H1 (cell line): ENCODE measurements around the gene TTC34. TPM values are rescaled to one million over a fixed set of nuclear protein-coding genes. Genes with fewer than 3 reads are reported as not detected.

Source experiments
- CTCF ChIA-PET: fragments of 300-600 bp; sonication (Branson Sonifier 250); formaldehyde crosslinking; loops from one replicate; lab custom pipeline; 2021; ENCODE audit not compliant: partially characterized antibody; lab: Charles Lee
- POLR2A ChIA-PET: fragments of 300-600 bp; sonication (Branson Sonifier 250); formaldehyde crosslinking; loops from one replicate; lab custom pipeline; 2021; ENCODE audit warnings: inconsistent platforms; ENCODE audit not compliant: partially characterized antibody; lab: Charles Lee
- DNase-seq, 2 experiments: peaks; one replicate each; pipeline versions ENCODE4 v3.0.0 to v3.0.0-alpha.2; 2010 to 2022; ENCODE audit warnings: low spot score in 2 of 2, low read depth in 1 of 2, mixed read lengths in 1 of 2
- FAIRE-seq: peaks from 2 replicates; lab custom pipeline; 2011; peaks lifted over from hg19 to GRCh38; lab: Jason Lieb, UNC
- H2AFZ ChIP-seq: 2 replicates; pipeline ENCODE4 v1.8.1; 2012; ENCODE audit warnings: low read length, inconsistent platforms
- H2AK5ac ChIP-seq: 2 replicates; pipeline ENCODE4 v1.6.1; 2013; ENCODE audit warnings: low read depth, low read length
- H2BK120ac ChIP-seq: replicated peaks from 2 replicates; pipeline ENCODE3; 2013; ENCODE audit warnings: low read depth, low read length, inconsistent platforms
- H2BK12ac ChIP-seq: 2 replicates; pipeline ENCODE4 v1.6.1; 2013; ENCODE audit warnings: low read depth, low read length
- H2BK15ac ChIP-seq: 2 replicates; pipeline ENCODE4 v1.6.1; 2013; ENCODE audit warnings: low read length
- H2BK20ac ChIP-seq: 2 replicates; pipeline ENCODE4 v1.6.1; 2013; ENCODE audit warnings: low read length
- H2BK5ac ChIP-seq: 2 replicates; pipeline ENCODE4 v1.6.1; 2013; ENCODE audit warnings: low read depth, low read length
- H3K14ac ChIP-seq: 2 replicates; pipeline ENCODE4 v1.6.1; 2013; ENCODE audit warnings: inconsistent platforms; ENCODE audit not compliant: insufficient read length
- H3K18ac ChIP-seq: 2 replicates; pipeline ENCODE4 v1.6.1; 2013; ENCODE audit warnings: low read length; ENCODE audit errors: extremely low read depth
- H3K23ac ChIP-seq: 2 replicates; pipeline ENCODE4 v1.6.1; 2013; ENCODE audit warnings: inconsistent platforms; ENCODE audit not compliant: insufficient read length
- H3K23me2 ChIP-seq: 2 replicates; pipeline ENCODE4 v1.6.1; 2013; ENCODE audit warnings: low read depth, low read length
- H3K27ac ChIP-seq: 2 replicates; pipeline ENCODE4 v1.6.1; 2011; ENCODE audit warnings: low read depth, low read length, inconsistent platforms
- H3K27me3 ChIP-seq, 4 experiments: replicated peaks in 1 of 4; 1 replicate in 1 of 4; 2 replicates in 3 of 4; pipeline versions ENCODE4 v1.6.1 to v1.8.1; 2011 to 2013; ENCODE audit warnings: low read length in 3 of 4, mild to moderate bottlenecking in 3 of 4, inconsistent platforms in 2 of 4, mixed read lengths in 2 of 4, moderate library complexity in 1 of 4; ENCODE audit not compliant: control insufficient read depth in 3 of 4, insufficient read depth in 3 of 4; ENCODE audit errors: extremely low read depth in 1 of 4
- H3K36me3 ChIP-seq, 4 experiments: 2 replicates each; pipeline versions ENCODE4 v1.6.1 to v1.8.1; 2011 to 2013; ENCODE audit warnings: mild to moderate bottlenecking in 4 of 4, low read length in 3 of 4, moderate library complexity in 2 of 4, control low read depth in 1 of 4, inconsistent platforms in 1 of 4; ENCODE audit not compliant: insufficient read depth in 4 of 4, control insufficient read depth in 2 of 4
- H3K4ac ChIP-seq: replicated peaks from 2 replicates; pipeline ENCODE3; 2013; ENCODE audit warnings: low read length, low read depth, mixed read lengths, inconsistent platforms; ENCODE audit not compliant: insufficient read length
- H3K4me1 ChIP-seq, 4 experiments: replicated peaks in 1 of 4; 1 replicate in 1 of 4; 2 replicates in 3 of 4; pipeline versions ENCODE4 v1.6.1 to v1.8.1; 2011 to 2013; ENCODE audit warnings: low read length in 3 of 4, inconsistent platforms in 2 of 4, mixed read lengths in 1 of 4; ENCODE audit not compliant: insufficient read depth in 4 of 4, control insufficient read depth in 3 of 4
- H3K4me2 ChIP-seq, 2 experiments: 2 replicates each; pipeline versions ENCODE4 v1.6.1 to v1.8.1; 2011 to 2013; ENCODE audit warnings: low read depth in 2 of 2, low read length in 2 of 2, control low read depth in 1 of 2, inconsistent platforms in 1 of 2, mild to moderate bottlenecking in 1 of 2; ENCODE audit not compliant: insufficient read depth in 1 of 2
- H3K4me3 ChIP-seq, 4 experiments: fragments of 200-600, 300-600 bp in 1 of 4; sonication (generic), shearing (Covaris generic), sonication (Bioruptor Twin) in 1 of 4; 2 replicates each; pipeline versions ENCODE4 v1.5.1 to v1.8.1; 2011 to 2016; ENCODE audit warnings: low read length in 4 of 4, low read depth in 3 of 4, control low read depth in 2 of 4, inconsistent platforms in 2 of 4, mild to moderate bottlenecking in 2 of 4, mixed read lengths in 1 of 4, moderate library complexity in 1 of 4; ENCODE audit not compliant: insufficient read depth in 2 of 4; ENCODE audit errors: extremely low read depth in 1 of 4
- H3K56ac ChIP-seq: replicated peaks from 2 replicates; pipeline ENCODE3; 2013; ENCODE audit warnings: low read depth, mild to moderate bottlenecking, mixed read lengths, low read length, inconsistent platforms; ENCODE audit not compliant: insufficient read length
- H3K79me1 ChIP-seq: 2 replicates; pipeline ENCODE4 v1.6.1; 2013; ENCODE audit warnings: low read depth, low read length, control low read depth
- H3K79me2 ChIP-seq, 2 experiments: 2 replicates each; pipeline versions ENCODE4 v1.6.1 to v1.8.1; 2012 to 2013; ENCODE audit warnings: low read length in 2 of 2, mild to moderate bottlenecking in 2 of 2, inconsistent platforms in 1 of 2; ENCODE audit not compliant: insufficient read depth in 2 of 2, control insufficient read depth in 1 of 2
- H3K9ac ChIP-seq, 4 experiments: replicated peaks in 1 of 4; 1 replicate in 1 of 4; 2 replicates in 3 of 4; pipeline versions ENCODE4 v1.6.1 to v1.8.1; 2011 to 2013; ENCODE audit warnings: low read depth in 3 of 4, low read length in 3 of 4, control low read depth in 2 of 4, mild to moderate bottlenecking in 2 of 4, moderate library complexity in 2 of 4, inconsistent platforms in 1 of 4; ENCODE audit errors: extremely low read depth in 1 of 4
- H3K9me3 ChIP-seq, 2 experiments: 2 replicates each; pipeline versions ENCODE4 v1.6.1 to v1.8.1; 2012 to 2013; ENCODE audit warnings: mild to moderate bottlenecking in 2 of 2, moderate library complexity in 2 of 2, control low read depth in 1 of 2, inconsistent platforms in 1 of 2, low read depth in 1 of 2, low read length in 1 of 2, mixed read lengths in 1 of 2; ENCODE audit not compliant: insufficient read depth in 2 of 2
- H4K20me1 ChIP-seq, 2 experiments: replicated peaks in 1 of 2; 2 replicates each; pipeline versions ENCODE3 to v1.8.1; 2011 to 2013; ENCODE audit warnings: inconsistent platforms in 2 of 2, low read length in 2 of 2, mild to moderate bottlenecking in 1 of 2; ENCODE audit not compliant: insufficient read depth in 2 of 2, control insufficient read depth in 1 of 2
- H4K5ac ChIP-seq: 2 replicates; pipeline ENCODE4 v1.6.1; 2013; ENCODE audit warnings: low read length, low read depth, mixed read lengths, inconsistent platforms; ENCODE audit not compliant: insufficient read length
- H4K8ac ChIP-seq: 2 replicates; pipeline ENCODE4 v1.8.0; 2013; ENCODE audit warnings: mild to moderate bottlenecking, moderate library complexity, low read length, inconsistent platforms; ENCODE audit not compliant: insufficient read depth; ENCODE audit errors: extremely low read depth
- H4K91ac ChIP-seq: replicated peaks from 2 replicates; pipeline ENCODE3; 2013; ENCODE audit warnings: low read length, mixed read lengths, inconsistent platforms; ENCODE audit not compliant: insufficient read length
- CBX5 ChIP-seq: fragments of 300-800, 300-1000 bp; sonication (generic); IDR thresholded peaks from 2 replicates; pipeline ENCODE4 v1.7.1; 2016; ENCODE audit warnings: antibody characterized with exemption, low read length, low read depth
- NRF1 ChIP-seq: IDR thresholded peaks from 2 replicates; pipeline ENCODE4 v1.6.1; 2011; ENCODE audit warnings: mild to moderate bottlenecking, low read depth, low read length, improper control_type of control experiment
- POLR2AphosphoS5 ChIP-seq: IDR thresholded peaks from 2 replicates; pipeline ENCODE4 v1.6.1; 2011; ENCODE audit warnings: low read depth, low read length
- RNF2 ChIP-seq: fragments of 200-900, 300-1000 bp; sonication (generic); IDR thresholded peaks from 2 replicates; pipeline ENCODE4 v1.7.1; 2016; ENCODE audit warnings: borderline replicate concordance, low read depth, mild to moderate bottlenecking, antibody characterized with exemption, low read length; ENCODE audit not compliant: poor library complexity, severe bottlenecking; ENCODE audit errors: missing control alignments
- TAF1 ChIP-seq: IDR thresholded peaks from 2 replicates; pipeline ENCODE4 v1.6.1; 2011; ENCODE audit warnings: mild to moderate bottlenecking, low read depth, low read length
- WGBS, 2 experiments: shearing (Covaris generic) in 1 of 2; methylation state at CpG; one replicate each; pipeline versions ENCODE4 v1.1.6 to v1.1.7; 2013 to 2015; ENCODE audit warnings: low lambda C conversion rate in 2 of 2, mixed read lengths in 2 of 2, inconsistent platforms in 1 of 2, low coverage in 1 of 2, missing lambda C conversion rate in 1 of 2; ENCODE audit not compliant: insufficient replicate concordance in 2 of 2, insufficient coverage in 1 of 2, insufficient read length in 1 of 2; ENCODE audit errors: extremely low coverage in 1 of 2, missing lambda C conversion rate in 1 of 2; 5-methylcytosine and 5-hydroxymethylcytosine counted together
- polyA plus RNA-seq, 7 experiments: library from polyadenylated mRNA; depleted of rRNA in 3 of 7; stranded (reverse) in 5 of 7; unstranded in 2 of 7; fragments of >200 nt in 5 of 7; fragments of 200-250 nt in 2 of 7; gene quantifications; 1 replicate in 5 of 7; 2 replicates in 1 of 7; 4 replicates in 1 of 7; pipeline versions ENCODE4 v1.2.1 to v1.2.3, GENCODE V29; 2011 to 2013; ENCODE audit warnings: missing spikeins in 2 of 7, mixed read lengths in 2 of 7
- total RNA-seq: library from RNA; stranded (reverse); fragmentation: NEBNext Ultra II Directional; extraction: Animal tissue kit (Norgen Biotek cat#: 25700); gene quantifications from 2 replicates; pipeline ENCODE4 v1.2.1, GENCODE V29; 2021

The TTC34 gene
- total and polyA plus RNA-seq, 2 of the 8 experiments (the other 6 are each of a cell fraction or from before 2014, with no cell fraction given), result 0.23 to 0.50 TPM

- WGBS, 2 experiments, result 94% methylated on average over 12 of the region's 15 CpGs; no CpG with 5 or more reads in 1 of the 2 experiments
- H4K5ac ChIP-seq, result no peak overlapping the region
- POLR2A ChIA-PET, result no interaction called here
Observed at GRCh38 chr1:2834146-2834475, 32.6 kb upstream of the TTC34 start.

More at GRCh38 chr1:2834146-2834475, 32.6 kb upstream of the TTC34 start:
- H3K27ac ChIP-seq, result no peak overlapping the region
- no peak overlapping the region for H3K4ac ChIP-seq
- H2BK12ac ChIP-seq, result no peak overlapping the region
- no peak overlapping the region for H4K8ac ChIP-seq
- CTCF ChIA-PET, result interaction anchor here (0.6 kb wide), 1 partner anchor 1211 kb away, joined by 3 read pairs; no protein-coding TSS in a partner anchor
- no peak overlapping the region for H3K4me2 ChIP-seq
- DNase-seq (no peak), FAIRE-seq (no peak)
- no peak overlapping the region for H3K14ac ChIP-seq
- H3K4me3 ChIP-seq, result no peak overlapping the region
- no peak overlapping the region for H2BK5ac ChIP-seq
- H3K4me1 ChIP-seq, result no peaks in the 10 kb centered on the region
- H3K18ac ChIP-seq, result no peak overlapping the region
- no peak overlapping the region for H2AK5ac ChIP-seq
- H3K23ac ChIP-seq, result no peak overlapping the region
- no peaks in the 10 kb centered on the region for H3K79me2 ChIP-seq
- H3K23me2 ChIP-seq, result no peaks in the 10 kb centered on the region
- no peaks in the 10 kb centered on the region for H3K27me3 ChIP-seq
- H3K9ac ChIP-seq, result no peak overlapping the region
- no peak overlapping the region for H2BK120ac ChIP-seq
- no peak overlapping the region for H2BK20ac ChIP-seq
- H2AFZ ChIP-seq, result no peak overlapping the region
- H4K91ac ChIP-seq, result no peak overlapping the region
- H3K79me1 ChIP-seq, result no peaks in the 10 kb centered on the region
- H3K36me3 ChIP-seq, result no peaks in the 10 kb centered on the region
- H4K20me1 ChIP-seq, result no peaks in the 10 kb centered on the region
- H3K9me3 ChIP-seq, result peaks cover 65 to 94% of the 10 kb centered on the region in 2 experiments
- H3K56ac ChIP-seq, result no peak overlapping the region
- H2BK15ac ChIP-seq, result no peak overlapping the region
- TF ChIP-seq CBX5 (no peak), RNF2 (no peak), TAF1 (no peak), NRF1 (no peak), POLR2AphosphoS5 (no peak)
- TF ChIP-seq, all 59 proteins: peak for 0
